ENCODE measurements around the gene CABP1.
"Not testable (repeated sequence)": the region's sequence is repeated elsewhere in the genome, so short reads cannot be mapped to it uniquely, and the experiment has no call there.

DNA sequence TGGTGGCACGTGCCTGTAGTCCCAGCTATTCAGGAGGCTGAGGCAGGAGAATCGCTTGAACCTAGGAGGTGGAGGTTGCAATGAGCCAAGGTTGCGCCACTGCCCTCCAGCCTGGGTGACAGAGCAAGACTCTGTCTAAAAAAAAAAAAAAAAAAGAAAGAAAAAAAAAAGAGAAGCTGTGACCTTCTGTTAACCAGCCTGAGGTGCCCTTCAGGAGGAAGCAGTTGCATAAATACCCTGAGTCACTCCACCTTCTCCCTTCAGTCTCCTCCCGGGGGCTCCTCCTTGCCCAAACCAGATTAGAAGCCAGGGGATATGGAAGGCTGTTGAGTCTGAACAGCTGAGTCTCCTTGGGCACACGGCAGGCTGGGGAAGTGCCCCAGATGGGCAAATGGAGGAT is 38.0 kb upstream of the CABP1 start:
- not testable (repeated sequence) for TF ChIP-seq SIN3A (IDR thresholded peaks at IDR 0.05; ENCODE audit: low read depth, low read length); TCF12 (IDR thresholded peaks at IDR 0.05; ENCODE audit: low read depth, low read length); POLR2AphosphoS5 (IDR thresholded peaks at IDR 0.05; ENCODE audit: low read length); ZZZ3 (IDR thresholded peaks at IDR 0.05; ENCODE audit: control insufficient read depth, insufficient read length, low read depth); ASH2L (IDR thresholded peaks at IDR 0.05; ENCODE audit: borderline replicate concordance, low read depth)
- TF ChIP-seq, protein P1, sequence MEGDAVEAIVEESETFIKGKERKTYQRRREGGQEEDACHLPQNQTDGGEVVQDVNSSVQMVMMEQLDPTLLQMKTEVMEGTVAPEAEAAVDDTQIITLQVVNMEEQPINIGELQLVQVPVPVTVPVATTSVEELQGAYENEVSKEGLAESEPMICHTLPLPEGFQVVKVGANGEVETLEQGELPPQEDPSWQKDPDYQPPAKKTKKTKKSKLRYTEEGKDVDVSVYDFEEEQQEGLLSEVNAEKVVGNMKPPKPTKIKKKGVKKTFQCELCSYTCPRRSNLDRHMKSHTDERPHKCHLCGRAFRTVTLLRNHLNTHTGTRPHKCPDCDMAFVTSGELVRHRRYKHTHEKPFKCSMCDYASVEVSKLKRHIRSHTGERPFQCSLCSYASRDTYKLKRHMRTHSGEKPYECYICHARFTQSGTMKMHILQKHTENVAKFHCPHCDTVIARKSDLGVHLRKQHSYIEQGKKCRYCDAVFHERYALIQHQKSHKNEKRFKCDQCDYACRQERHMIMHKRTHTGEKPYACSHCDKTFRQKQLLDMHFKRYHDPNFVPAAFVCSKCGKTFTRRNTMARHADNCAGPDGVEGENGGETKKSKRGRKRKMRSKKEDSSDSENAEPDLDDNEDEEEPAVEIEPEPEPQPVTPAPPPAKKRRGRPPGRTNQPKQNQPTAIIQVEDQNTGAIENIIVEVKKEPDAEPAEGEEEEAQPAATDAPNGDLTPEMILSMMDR (IDR thresholded peaks at IDR 0.05 in 2 of 3, conservative IDR thresholded peaks at IDR 0.05 in 1 of 3; ENCODE audit: control insufficient read depth in 2 of 3, extremely low read depth in 1 of 3, insufficient read depth in 1 of 3, low read depth in 3 of 3, low read length in 3 of 3), result not testable (repeated sequence)
